Lower leg skin (tissue), 3 donors: Measurements from ENCODE around the gene GNAL.

Experiments used
- CTCF ChIP-seq, 3 donors: fragments of 450-650 bp; IDR thresholded peaks; one replicate each; pipeline ENCODE4 v1.5.1; 2016; ENCODE audit warnings: antibody characterized with exemption in 3 of 3, mild to moderate bottlenecking in 3 of 3, moderate library complexity in 2 of 3
- POLR2A ChIP-seq, 2 donors: fragments of 450-650 bp; IDR thresholded peaks; one replicate each; pipeline ENCODE4 v1.6.1; 2016 to 2017; ENCODE audit warnings: antibody characterized with exemption in 2 of 2, mild to moderate bottlenecking in 1 of 2, moderate library complexity in 1 of 2

DNA sequence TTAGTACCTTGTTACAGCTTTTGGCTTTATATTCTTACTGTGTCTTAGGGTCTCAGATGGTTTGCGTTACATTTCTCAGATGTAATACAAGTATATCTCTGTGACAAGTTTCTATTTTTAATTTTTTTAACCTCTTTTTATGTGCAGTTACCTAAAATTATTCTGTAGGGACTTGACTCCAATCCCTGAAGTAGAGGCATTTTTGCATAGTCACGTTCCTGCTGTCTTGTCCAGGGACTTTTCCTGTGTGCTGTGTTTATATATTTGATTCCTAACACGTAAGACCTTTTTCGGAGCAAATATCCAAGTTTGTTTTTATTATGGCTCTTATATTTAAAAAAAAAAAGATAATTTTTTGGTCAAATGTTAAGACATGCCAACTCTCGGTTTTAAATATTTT, 91.0 kb downstream of the GNAL start:
- TF ChIP-seq CTCF (IDR thresholded peaks at IDR 0.05), result no peak
- no peak for TF ChIP-seq POLR2A (IDR thresholded peaks at IDR 0.05)
